ENCODE data around the gene SCMH1.

- TF ChIP-seq CTCF (IDR thresholded peaks at IDR 0.05; ENCODE audit: insufficient read depth, low read length, poor library complexity, severe bottlenecking) (no peak), EZH2phosphoT487 (conservative IDR thresholded peaks at IDR 0.05; ENCODE audit: low read length) (no peak)
These were observed 79.7 kb downstream of the SCMH1 start for GRCh38 chr1:41162441-41162840.
